ENCODE data around the gene GRIPAP1.

GRIPAP1 gene

GRCh38 chrX:49002091-49002935 lies at the start of gene GRIPAP1:
Gene GRIPAP1 (minus strand): TSS chrX:49002264. CDS start chrX:49002229, 35 bp downstream.
- Histone ChIP-seq H3K9me3 (ENCODE audit: insufficient read depth, low read depth, low read length) (no peaks in the 10 kb centered on the region), H3K36me3 (ENCODE audit: insufficient read depth, low read depth, low read length) (peaks cover 22% of the 10 kb centered on the region; the same call in 1 of the 2 replicates), H3K4me1 (ENCODE audit: insufficient read depth, low read length) (no peaks in the 10 kb centered on the region), H3K9ac (ENCODE audit: low read depth, low read length) (peak within 1 kb of the TSS; percentile 98), H3K27me3 (ENCODE audit: insufficient read depth, low read length) (no peaks in the 10 kb centered on the region), H3K4me3 (ENCODE audit: low read length) (peak within 1 kb of the TSS; percentile 93), H3K27ac (ENCODE audit: low read length) (peak within 1 kb of the TSS; percentile 68)

GRCh38 chrX:49043987-49044281 lies 41.9 kb upstream of the GRIPAP1 start:
- peak overlapping the region; percentile 54; the same call in 1 of the 2 replicates for H3K9ac ChIP-seq (ENCODE audit: low read depth, low read length)

GRCh38 chrX:49043220-49043986 lies 41.3 kb upstream of the GRIPAP1 start, which contains the start of gene TFE3:
Gene TFE3 (minus strand): TSS chrX:49043357. CDS start chrX:49043226, 131 bp downstream.
- H3K27me3 ChIP-seq (ENCODE audit: insufficient read depth, low read length) = no peaks in the 10 kb centered on the region
- peak within 1 kb of the TSS; percentile 95; the same call in 1 of the 2 replicates for H3K9ac ChIP-seq (ENCODE audit: low read depth, low read length)
- H3K4me3 ChIP-seq (ENCODE audit: low read length) = peak within 1 kb of the TSS; percentile 95
- H3K4me1 ChIP-seq (ENCODE audit: insufficient read depth, low read length) = peaks cover 6% of the 10 kb centered on the region
- no peak within 1 kb of the TSS for H3K27ac ChIP-seq (ENCODE audit: low read length)
- H3K36me3 ChIP-seq (ENCODE audit: insufficient read depth, low read depth, low read length) = peaks cover 13% of the 10 kb centered on the region
- H3K9me3 ChIP-seq (ENCODE audit: insufficient read depth, low read depth, low read length) = no peaks in the 10 kb centered on the region

More at GRCh38 chrX:49043987-49044281, 41.9 kb upstream of the GRIPAP1 start:
- Histone ChIP-seq H3K9me3 (ENCODE audit: insufficient read depth, low read depth, low read length) (no peaks in the 10 kb centered on the region), H3K4me1 (ENCODE audit: insufficient read depth, low read length) (peaks cover 6% of the 10 kb centered on the region), H3K27ac (ENCODE audit: low read length) (no peak overlapping the region), H3K27me3 (ENCODE audit: insufficient read depth, low read length) (no peaks in the 10 kb centered on the region), H3K4me3 (ENCODE audit: low read length) (peak overlapping the region; percentile 61), H3K36me3 (ENCODE audit: insufficient read depth, low read depth, low read length) (peaks cover 8% of the 10 kb centered on the region)

- peaks cover 6% of the 10 kb centered on the region for H3K4me1 ChIP-seq (ENCODE audit: insufficient read depth, low read length)
- H3K27ac ChIP-seq (ENCODE audit: low read length) = no peak overlapping the region
Measured at GRCh38 chrX:49042581-49043219, 40.6 kb upstream of the GRIPAP1 start.

GRCh38 chrX:49041744-49042580 lies 39.9 kb upstream of the GRIPAP1 start:
- peak overlapping the region; percentile 18 for H3K27ac ChIP-seq (ENCODE audit: low read length)
- H3K27me3 ChIP-seq (ENCODE audit: insufficient read depth, low read length) = no peaks in the 10 kb centered on the region
- peaks cover 6% of the 10 kb centered on the region for H3K4me1 ChIP-seq (ENCODE audit: insufficient read depth, low read length)
- H3K9ac ChIP-seq (ENCODE audit: low read depth, low read length) = peak overlapping the region; percentile 95; the same call in 1 of the 2 replicates
- H3K4me3 ChIP-seq (ENCODE audit: low read length) = peak overlapping the region; percentile 95
- H3K9me3 ChIP-seq (ENCODE audit: insufficient read depth, low read depth, low read length) = no peaks in the 10 kb centered on the region
- H3K36me3 ChIP-seq (ENCODE audit: insufficient read depth, low read depth, low read length) = peaks cover 27% of the 10 kb centered on the region

More at GRCh38 chrX:49042581-49043219, 40.6 kb upstream of the GRIPAP1 start:
- peaks cover 20% of the 10 kb centered on the region for H3K36me3 ChIP-seq (ENCODE audit: insufficient read depth, low read depth, low read length)
- no peaks in the 10 kb centered on the region for H3K9me3 ChIP-seq (ENCODE audit: insufficient read depth, low read depth, low read length)
- H3K9ac ChIP-seq (ENCODE audit: low read depth, low read length) = peak overlapping the region; percentile 95; the same call in 1 of the 2 replicates
- H3K27me3 ChIP-seq (ENCODE audit: insufficient read depth, low read length) = no peaks in the 10 kb centered on the region
- peak overlapping the region; percentile 95 for H3K4me3 ChIP-seq (ENCODE audit: low read length)

GRCh38 chrX:49040376-49040955 lies 38.4 kb upstream of the GRIPAP1 start:
- peaks cover 34% of the 10 kb centered on the region for H3K36me3 ChIP-seq (ENCODE audit: insufficient read depth, low read depth, low read length)
- no peaks in the 10 kb centered on the region for H3K9me3 ChIP-seq (ENCODE audit: insufficient read depth, low read depth, low read length)
- peak overlapping the region; percentile 95; the same call in 1 of the 2 replicates for H3K9ac ChIP-seq (ENCODE audit: low read depth, low read length)
- H3K27ac ChIP-seq (ENCODE audit: low read length) = peak overlapping the region; percentile 72
- H3K27me3 ChIP-seq (ENCODE audit: insufficient read depth, low read length) = no peaks in the 10 kb centered on the region
- peak overlapping the region; percentile 95 for H3K4me3 ChIP-seq (ENCODE audit: low read length)
- peaks cover 6% of the 10 kb centered on the region for H3K4me1 ChIP-seq (ENCODE audit: insufficient read depth, low read length)

- peak overlapping the region; percentile 89 for H3K27ac ChIP-seq (ENCODE audit: low read length)
- H3K36me3 ChIP-seq (ENCODE audit: insufficient read depth, low read depth, low read length) = peaks cover 37% of the 10 kb centered on the region
- peak overlapping the region; percentile 95 for H3K4me3 ChIP-seq (ENCODE audit: low read length)
- H3K9ac ChIP-seq (ENCODE audit: low read depth, low read length) = peak overlapping the region; percentile 95; the same call in 1 of the 2 replicates
- H3K27me3 ChIP-seq (ENCODE audit: insufficient read depth, low read length) = no peaks in the 10 kb centered on the region
- H3K4me1 ChIP-seq (ENCODE audit: insufficient read depth, low read length) = peaks cover 6% of the 10 kb centered on the region
- H3K9me3 ChIP-seq (ENCODE audit: insufficient read depth, low read depth, low read length) = no peaks in the 10 kb centered on the region
Measured at GRCh38 chrX:49039598-49040375, 37.7 kb upstream of the GRIPAP1 start.

- Histone ChIP-seq H3K9ac (ENCODE audit: low read depth, low read length) (no peak overlapping the region), H3K4me3 (ENCODE audit: low read length) (no peak overlapping the region), H3K27me3 (ENCODE audit: insufficient read depth, low read length) (no peaks in the 10 kb centered on the region), H3K4me1 (ENCODE audit: insufficient read depth, low read length) (peaks cover 6% of the 10 kb centered on the region), H3K36me3 (ENCODE audit: insufficient read depth, low read depth, low read length) (peaks cover 55% of the 10 kb centered on the region), H3K27ac (ENCODE audit: low read length) (no peak overlapping the region), H3K9me3 (ENCODE audit: insufficient read depth, low read depth, low read length) (no peaks in the 10 kb centered on the region)
Measured at GRCh38 chrX:49037883-49038475, 35.9 kb upstream of the GRIPAP1 start.

GRCh38 chrX:49030283-49030682 lies 28.2 kb upstream of the GRIPAP1 start:
- peaks cover 63% of the 10 kb centered on the region for H3K36me3 ChIP-seq (ENCODE audit: insufficient read depth, low read depth, low read length)
- no peaks in the 10 kb centered on the region for H3K9me3 ChIP-seq (ENCODE audit: insufficient read depth, low read depth, low read length)

GRCh38 chrX:49029876-49030275 lies 27.8 kb upstream of the GRIPAP1 start:
- no peaks in the 10 kb centered on the region for H3K4me1 ChIP-seq (ENCODE audit: insufficient read depth, low read length)
- H3K4me3 ChIP-seq (ENCODE audit: low read length) = no peak overlapping the region
- H3K27ac ChIP-seq (ENCODE audit: low read length) = no peak overlapping the region
- H3K9ac ChIP-seq (ENCODE audit: low read depth, low read length) = no peak overlapping the region
- H3K36me3 ChIP-seq (ENCODE audit: insufficient read depth, low read depth, low read length) = peaks cover 62% of the 10 kb centered on the region
- H3K27me3 ChIP-seq (ENCODE audit: insufficient read depth, low read length) = no peaks in the 10 kb centered on the region
- no peaks in the 10 kb centered on the region for H3K9me3 ChIP-seq (ENCODE audit: insufficient read depth, low read depth, low read length)

More at GRCh38 chrX:49030283-49030682, 28.2 kb upstream of the GRIPAP1 start:
- Histone ChIP-seq H3K4me1 (ENCODE audit: insufficient read depth, low read length) (no peaks in the 10 kb centered on the region), H3K4me3 (ENCODE audit: low read length) (no peak overlapping the region), H3K27ac (ENCODE audit: low read length) (no peak overlapping the region), H3K27me3 (ENCODE audit: insufficient read depth, low read length) (no peaks in the 10 kb centered on the region), H3K9ac (ENCODE audit: low read depth, low read length) (no peak overlapping the region)
